ENCODE data around the gene SNAP25. TPM values are rescaled to one million over a fixed set of nuclear protein-coding genes. Genes with fewer than 3 reads are reported as not detected.

Gene SNAP25
- total and polyA plus RNA-seq, 10 donors: 0.04 to 0.80 (median 0.12) TPM; not detected in 6

- no peaks in the 10 kb centered on the region for H3K36me3 ChIP-seq
- peaks cover 0 to 6% (median 0%) of the 10 kb centered on the region in 6 donors for H3K4me1 ChIP-seq
- peaks cover 0 to 11% (median 7%) of the 10 kb centered on the region in 8 donors for H3K9me3 ChIP-seq
- H3K27ac ChIP-seq: no peak overlapping the region
- no peak overlapping the region for H3K4me3 ChIP-seq
- intact Hi-C loops (cut with DNase I; ENCODE audit: low total_unique reads): no loop called here
- WGBS, 5 donors: 66 to 79% (median 68%) methylated on average over 1 of the region's 1 CpG
- DNase-seq: no peak
- TF ChIP-seq POLR2AphosphoS5 (IDR thresholded peaks at IDR 0.05): no peak
- no peak for TF ChIP-seq POLR2A (IDR thresholded peaks at IDR 0.05)
- no peak for TF ChIP-seq CTCF (IDR thresholded peaks at IDR 0.05 in 8 of 11, conservative IDR thresholded peaks at IDR 0.05 in 3 of 11)
- H3K27me3 ChIP-seq (replicated peaks in 1 of 7): peaks cover 0 to 22% (median 0%) of the 10 kb centered on the region in 7 donors
These were observed 93.5 kb downstream of the SNAP25 start for GRCh38 chr20:10312111-10312510.

GRCh38 chr20:10313215-10313614 lies 94.6 kb downstream of the SNAP25 start:
- no peak for TF ChIP-seq POLR2AphosphoS5 (IDR thresholded peaks at IDR 0.05)
- TF ChIP-seq CTCF (IDR thresholded peaks at IDR 0.05 in 8 of 11, conservative IDR thresholded peaks at IDR 0.05 in 3 of 11): no peak
- TF ChIP-seq POLR2A (IDR thresholded peaks at IDR 0.05): no peak
- Histone ChIP-seq H3K36me3 (no peaks in the 10 kb centered on the region), H3K27me3 (replicated peaks in 1 of 7) (peaks cover 0 to 22% (median 0%) of the 10 kb centered on the region in 7 donors), H3K27ac (no peak overlapping the region), H3K4me1 (no peaks in the 10 kb centered on the region), H3K9me3 (peaks cover 0 to 21% (median 9%) of the 10 kb centered on the region in 8 donors), H3K4me3 (no peak overlapping the region)
- intact Hi-C loops (cut with DNase I; ENCODE audit: low total_unique reads): no loop called here
- DNase-seq: no peak

GRCh38 chr20:10313701-10314100 lies 95.1 kb downstream of the SNAP25 start:
- H3K36me3 ChIP-seq: no peaks in the 10 kb centered on the region
- 36 to 67% (median 56%) methylated on average over 3 of the region's 3 CpGs for WGBS, 5 donors
- H3K27ac ChIP-seq: no peak overlapping the region
- H3K27me3 ChIP-seq (replicated peaks in 1 of 7): peaks cover 0 to 22% (median 0%) of the 10 kb centered on the region in 7 donors
- intact Hi-C loops (cut with DNase I; ENCODE audit: low total_unique reads): no loop called here
- H3K4me1 ChIP-seq: no peaks in the 10 kb centered on the region
- no peak for TF ChIP-seq POLR2AphosphoS5 (IDR thresholded peaks at IDR 0.05)
- no peak for TF ChIP-seq CTCF (IDR thresholded peaks at IDR 0.05 in 8 of 11, conservative IDR thresholded peaks at IDR 0.05 in 3 of 11)
- no peak for TF ChIP-seq POLR2A (IDR thresholded peaks at IDR 0.05)
- DNase-seq: no peak
- H3K9me3 ChIP-seq: peaks cover 0 to 21% (median 9%) of the 10 kb centered on the region in 8 donors
- no peak overlapping the region for H3K4me3 ChIP-seq

- WGBS, 5 donors: 28 to 64% (median 55%) methylated on average over 2 of the region's 2 CpGs
- no peak overlapping the region for H3K27ac ChIP-seq
These were observed 95.6 kb downstream of the SNAP25 start for GRCh38 chr20:10314198-10314597.

More at GRCh38 chr20:10314198-10314597, 95.6 kb downstream of the SNAP25 start:
- Histone ChIP-seq H3K4me1 (no peaks in the 10 kb centered on the region), H3K36me3 (no peaks in the 10 kb centered on the region), H3K9me3 (peaks cover 0 to 21% (median 9%) of the 10 kb centered on the region in 8 donors), H3K4me3 (no peak overlapping the region), H3K27me3 (replicated peaks in 1 of 7) (peaks cover 0 to 22% (median 0%) of the 10 kb centered on the region in 7 donors)
- no peak for TF ChIP-seq POLR2A (IDR thresholded peaks at IDR 0.05)
- TF ChIP-seq POLR2AphosphoS5 (IDR thresholded peaks at IDR 0.05): no peak
- no peak for TF ChIP-seq CTCF (IDR thresholded peaks at IDR 0.05 in 8 of 11, conservative IDR thresholded peaks at IDR 0.05 in 3 of 11)
- no peak for DNase-seq
- intact Hi-C loops (cut with DNase I; ENCODE audit: low total_unique reads): no loop called here
